DOHH2 (cell line): ENCODE results near the gene RIN2.

Experiments used
- H3F3A ChIP-seq: fragments of 200-600 bp; sonication (generic), shearing (Covaris generic); 2 replicates; pipeline ENCODE4 v1.6.0; 2016; ENCODE audit warnings: antibody characterized with exemption, mild to moderate bottlenecking; ENCODE audit not compliant: control insufficient read depth, insufficient read depth
- H3K27ac ChIP-seq: fragments of 200-600 bp; sonication (generic); 2 replicates; pipeline ENCODE4 v1.5.1; 2014; ENCODE audit warnings: low read depth, mild to moderate bottlenecking, low read length, moderate library complexity
- H3K27me3 ChIP-seq: fragments of 200-600 bp; sonication (generic); 2 replicates; pipeline ENCODE4 v1.6.1; 2014; ENCODE audit warnings: mild to moderate bottlenecking, low read length, mixed read lengths; ENCODE audit not compliant: control insufficient read depth
- H3K36me3 ChIP-seq: fragments of 200-600 bp; sonication (generic); 2 replicates; pipeline ENCODE4 v1.6.1; 2014; ENCODE audit warnings: mild to moderate bottlenecking, low read length, moderate library complexity, mixed read lengths; ENCODE audit not compliant: control insufficient read depth
- H3K4me1 ChIP-seq: fragments of 200-600 bp; sonication (generic); 2 replicates; pipeline ENCODE4 v1.6.1; 2014; ENCODE audit warnings: mild to moderate bottlenecking, low read length, mixed read lengths; ENCODE audit not compliant: control insufficient read depth
- H3K4me2 ChIP-seq: fragments of 200-600 bp; sonication (generic); 2 replicates; pipeline ENCODE4 v1.6.0; 2014; ENCODE audit warnings: mild to moderate bottlenecking, low read length, moderate library complexity
- H3K4me3 ChIP-seq: fragments of 200-600 bp; sonication (generic); 2 replicates; pipeline ENCODE4 v1.5.1; 2014; ENCODE audit warnings: mild to moderate bottlenecking, low read length, mixed read lengths
- H3K79me2 ChIP-seq: fragments of 200-600 bp; sonication (generic); 2 replicates; pipeline ENCODE4 v1.6.1; 2014; ENCODE audit warnings: mild to moderate bottlenecking, low read length, mixed read lengths; ENCODE audit not compliant: control insufficient read depth
- H3K9me2 ChIP-seq: fragments of 200-600 bp; sonication (generic); replicated peaks from 2 replicates; pipeline ENCODE4 v1.6.1; 2014; ENCODE audit warnings: mild to moderate bottlenecking, low read length, mixed read lengths; ENCODE audit not compliant: control insufficient read depth
- H3K9me3 ChIP-seq: fragments of 200-600 bp; sonication (generic); 2 replicates; pipeline ENCODE4 v1.6.1; 2014; ENCODE audit warnings: antibody characterized with exemption, low read length, mixed read lengths; ENCODE audit not compliant: control insufficient read depth, insufficient read depth
- H4K20me1 ChIP-seq: fragments of 200-600 bp; sonication (generic); 2 replicates; pipeline ENCODE4 v1.6.0; 2014; ENCODE audit warnings: low read depth, mild to moderate bottlenecking, antibody characterized with exemption, low read length, moderate library complexity; ENCODE audit not compliant: control insufficient read depth, insufficient read depth
- CTCF ChIP-seq: fragments of 200-600 bp; sonication (generic); IDR thresholded peaks from one replicate; pipeline ENCODE4 v1.5.1; 2014; ENCODE audit warnings: antibody characterized with exemption, mild to moderate bottlenecking, low read depth, low read length; ENCODE audit not compliant: poor library complexity, severe bottlenecking
- EZH2phosphoT487 ChIP-seq: fragments of 200-600 bp; sonication (generic); IDR thresholded peaks from 2 replicates; pipeline ENCODE4 v1.6.1; 2017; ENCODE audit warnings: borderline replicate concordance, mild to moderate bottlenecking, antibody characterized with exemption, low read length, moderate library complexity, mixed read lengths

The RIN2 gene

DNA sequence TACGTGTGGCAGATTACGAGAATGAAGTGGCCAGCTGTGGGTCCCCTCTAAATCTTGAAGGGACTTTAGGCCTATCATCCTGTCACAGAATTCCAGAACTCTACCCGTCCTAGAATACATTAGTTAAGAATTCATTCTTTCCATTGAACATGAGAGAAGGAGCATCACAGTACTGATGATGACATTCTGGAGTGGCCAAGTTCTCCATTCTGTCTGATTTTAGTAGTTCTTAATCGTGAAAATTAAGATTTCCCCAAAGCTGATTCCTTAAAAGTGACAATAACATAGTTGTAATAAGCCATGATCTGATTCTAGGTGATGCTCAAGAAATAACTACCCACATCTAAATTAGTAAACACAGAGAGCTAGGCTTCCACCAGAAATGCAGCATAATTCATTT is 35.0 kb upstream of the RIN2 start:
- H3K4me3 ChIP-seq = no peak overlapping the region
- H3K36me3 ChIP-seq = no peaks in the 10 kb centered on the region
- no peaks in the 10 kb centered on the region for H3K79me2 ChIP-seq
- peaks cover 4% of the 10 kb centered on the region; the same call in 1 of the 2 replicates for H3K4me1 ChIP-seq
- H3K27me3 ChIP-seq = no peaks in the 10 kb centered on the region
- H3K4me2 ChIP-seq = no peak overlapping the region
- H3K9me3 ChIP-seq = no peaks in the 10 kb centered on the region
- H4K20me1 ChIP-seq = no peaks in the 10 kb centered on the region
- no peak overlapping the region for H3K27ac ChIP-seq
- TF ChIP-seq CTCF (no peak), EZH2phosphoT487 (no peak)
- no peaks in the 10 kb centered on the region for H3F3A ChIP-seq
- H3K9me2 ChIP-seq = no peaks in the 10 kb centered on the region

GRCh38 chr20:19723813-19724430 is 34.1 kb upstream of the RIN2 start:
- Histone ChIP-seq H3K27ac (no peak overlapping the region), H3K4me2 (no peak overlapping the region), H3K27me3 (no peaks in the 10 kb centered on the region), H4K20me1 (no peaks in the 10 kb centered on the region), H3K79me2 (no peaks in the 10 kb centered on the region), H3K36me3 (no peaks in the 10 kb centered on the region), H3K4me3 (no peak overlapping the region), H3K4me1 (peaks cover 4% of the 10 kb centered on the region; the same call in 1 of the 2 replicates), H3K9me3 (no peaks in the 10 kb centered on the region), H3F3A (no peaks in the 10 kb centered on the region), H3K9me2 (no peaks in the 10 kb centered on the region)
- TF ChIP-seq CTCF (no peak), EZH2phosphoT487 (no peak)

- Histone ChIP-seq H3K9me3 (no peaks in the 10 kb centered on the region), H3K9me2 (no peaks in the 10 kb centered on the region), H3K27me3 (no peaks in the 10 kb centered on the region), H3K79me2 (no peaks in the 10 kb centered on the region), H3K4me1 (peaks cover 4% of the 10 kb centered on the region; the same call in 1 of the 2 replicates), H3K36me3 (no peaks in the 10 kb centered on the region), H3K4me2 (no peak overlapping the region), H4K20me1 (no peaks in the 10 kb centered on the region), H3K4me3 (no peak overlapping the region), H3F3A (no peaks in the 10 kb centered on the region), H3K27ac (no peak overlapping the region)
- no peak for TF ChIP-seq CTCF
- no peak for TF ChIP-seq EZH2phosphoT487
These were observed 32.7 kb upstream of the RIN2 start for GRCh38 chr20:19725373-19725772.
